Activated CD4-positive, alpha-beta T cell treated with anti-CD3 and anti-CD28 coated beads, Interleukin-10, Interleukin-2, amounts not matched to agents 100 ng/mL and 50 ng/mL, durations not matched to agents 16 hours and 8 hours (primary cell): ENCODE data around the gene AQP1.

Experiments
- DNase-seq: peaks from one replicate; pipeline ENCODE4 v3.0.0-alpha.2; 2020

The AQP1 gene

GRCh38 chr7:30886608-30887011 lies 25.0 kb upstream of the AQP1 start:
- no peak for DNase-seq

- DNase-seq: no peak
Observed at GRCh38 chr7:30887464-30887872, 24.2 kb upstream of the AQP1 start.

GRCh38 chr7:30888747-30889146 lies 22.9 kb upstream of the AQP1 start:
- no peak for DNase-seq

- no peak for DNase-seq
Observed at GRCh38 chr7:30890226-30890625, 21.4 kb upstream of the AQP1 start.

- DNase-seq: no peak
Observed at GRCh38 chr7:30893357-30893756, 18.3 kb upstream of the AQP1 start.

- DNase-seq: no peak
Observed at GRCh38 chr7:30894009-30894408, 17.6 kb upstream of the AQP1 start.

- DNase-seq: no peak
Observed at GRCh38 chr7:30894866-30895605, 16.6 kb upstream of the AQP1 start.

GRCh38 chr7:30896036-30896435 lies 15.6 kb upstream of the AQP1 start:
- DNase-seq: no peak

GRCh38 chr7:30896783-30897637 lies 14.6 kb upstream of the AQP1 start:
- DNase-seq: no peak

- no peak for DNase-seq
Observed at GRCh38 chr7:30897770-30898169, 13.9 kb upstream of the AQP1 start.

GRCh38 chr7:30898411-30898810 lies 13.2 kb upstream of the AQP1 start:
- DNase-seq: no peak

GRCh38 chr7:30899066-30899465 lies 12.6 kb upstream of the AQP1 start:
- DNase-seq: no peak

- DNase-seq: no peak
Observed at GRCh38 chr7:30899630-30900029, 12.0 kb upstream of the AQP1 start.

- DNase-seq: no peak
Observed at GRCh38 chr7:30900053-30900452, 11.6 kb upstream of the AQP1 start.

GRCh38 chr7:30900803-30901362 lies 10.8 kb upstream of the AQP1 start:
- DNase-seq: no peak

- no peak for DNase-seq
Observed at GRCh38 chr7:30901856-30902255, 9.8 kb upstream of the AQP1 start.

GRCh38 chr7:30902466-30902865 lies 9.2 kb upstream of the AQP1 start:
- DNase-seq: no peak

- no peak for DNase-seq
Observed at GRCh38 chr7:30903146-30903545, 8.5 kb upstream of the AQP1 start.

- DNase-seq: no peak
Observed at GRCh38 chr7:30904561-30904960, 7.1 kb upstream of the AQP1 start.

- no peak for DNase-seq
Observed at GRCh38 chr7:30905078-30906012, 6.3 kb upstream of the AQP1 start.

GRCh38 chr7:30906014-30906413 lies 5.6 kb upstream of the AQP1 start:
- no peak for DNase-seq

GRCh38 chr7:30906515-30907240 lies 5.0 kb upstream of the AQP1 start:
- DNase-seq: no peak
